ENCODE results near the gene DNAJC27. TPM values are rescaled to one million over a fixed set of nuclear protein-coding genes. Genes with fewer than 3 reads are reported as not detected.

Gene DNAJC27
- total RNA-seq, 1 experiment from 2014 or later: 5.4 TPM

- TF ChIP-seq IRF2 (CRISPR knock-in tag; IDR thresholded peaks at IDR 0.05; ENCODE audit: borderline replicate concordance, low read depth): no peak
Measured at GRCh38 chr2:24972315-24972961, 683 bp upstream of the DNAJC27 start (continued).

DNA sequence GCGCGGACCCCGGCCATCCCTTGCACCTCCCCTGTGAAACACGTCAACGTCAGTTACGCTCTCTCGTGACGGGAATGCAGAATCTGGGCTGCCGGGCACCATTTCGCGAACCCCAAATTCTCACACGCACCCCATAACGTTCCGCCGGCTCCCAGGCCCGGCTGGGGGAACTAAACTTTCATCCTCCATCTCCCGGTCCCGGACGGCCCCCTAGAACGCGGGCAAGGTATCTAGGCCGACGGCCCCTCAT lies 544 bp downstream of the DNAJC27 start:
- peaks cover 8% of the 10 kb centered on the region; the same call in 1 of the 2 replicates for H3K4me1 Mint-ChIP-seq
- POLR2A ChIA-PET: no interaction called here
- TF ChIP-seq E2F4 (CRISPR knock-in tag; IDR thresholded peaks at IDR 0.05; ENCODE audit: borderline replicate concordance, low read depth): no peak
- TF ChIP-seq NFYB (CRISPR knock-in tag; conservative IDR thresholded peaks at IDR 0.05; ENCODE audit: low read depth): no peak
- TF ChIP-seq, protein P1, sequence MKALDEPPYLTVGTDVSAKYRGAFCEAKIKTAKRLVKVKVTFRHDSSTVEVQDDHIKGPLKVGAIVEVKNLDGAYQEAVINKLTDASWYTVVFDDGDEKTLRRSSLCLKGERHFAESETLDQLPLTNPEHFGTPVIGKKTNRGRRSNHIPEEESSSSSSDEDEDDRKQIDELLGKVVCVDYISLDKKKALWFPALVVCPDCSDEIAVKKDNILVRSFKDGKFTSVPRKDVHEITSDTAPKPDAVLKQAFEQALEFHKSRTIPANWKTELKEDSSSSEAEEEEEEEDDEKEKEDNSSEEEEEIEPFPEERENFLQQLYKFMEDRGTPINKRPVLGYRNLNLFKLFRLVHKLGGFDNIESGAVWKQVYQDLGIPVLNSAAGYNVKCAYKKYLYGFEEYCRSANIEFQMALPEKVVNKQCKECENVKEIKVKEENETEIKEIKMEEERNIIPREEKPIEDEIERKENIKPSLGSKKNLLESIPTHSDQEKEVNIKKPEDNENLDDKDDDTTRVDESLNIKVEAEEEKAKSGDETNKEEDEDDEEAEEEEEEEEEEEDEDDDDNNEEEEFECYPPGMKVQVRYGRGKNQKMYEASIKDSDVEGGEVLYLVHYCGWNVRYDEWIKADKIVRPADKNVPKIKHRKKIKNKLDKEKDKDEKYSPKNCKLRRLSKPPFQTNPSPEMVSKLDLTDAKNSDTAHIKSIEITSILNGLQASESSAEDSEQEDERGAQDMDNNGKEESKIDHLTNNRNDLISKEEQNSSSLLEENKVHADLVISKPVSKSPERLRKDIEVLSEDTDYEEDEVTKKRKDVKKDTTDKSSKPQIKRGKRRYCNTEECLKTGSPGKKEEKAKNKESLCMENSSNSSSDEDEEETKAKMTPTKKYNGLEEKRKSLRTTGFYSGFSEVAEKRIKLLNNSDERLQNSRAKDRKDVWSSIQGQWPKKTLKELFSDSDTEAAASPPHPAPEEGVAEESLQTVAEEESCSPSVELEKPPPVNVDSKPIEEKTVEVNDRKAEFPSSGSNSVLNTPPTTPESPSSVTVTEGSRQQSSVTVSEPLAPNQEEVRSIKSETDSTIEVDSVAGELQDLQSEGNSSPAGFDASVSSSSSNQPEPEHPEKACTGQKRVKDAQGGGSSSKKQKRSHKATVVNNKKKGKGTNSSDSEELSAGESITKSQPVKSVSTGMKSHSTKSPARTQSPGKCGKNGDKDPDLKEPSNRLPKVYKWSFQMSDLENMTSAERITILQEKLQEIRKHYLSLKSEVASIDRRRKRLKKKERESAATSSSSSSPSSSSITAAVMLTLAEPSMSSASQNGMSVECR (CRISPR knock-in tag; IDR thresholded peaks at IDR 0.05; ENCODE audit: borderline replicate concordance): peak; percentile 21; the same call in 1 of the 2 replicates
- no peak for TF ChIP-seq ATF1 (CRISPR knock-in tag; IDR thresholded peaks at IDR 0.05)
- TF ChIP-seq, protein P2, sequence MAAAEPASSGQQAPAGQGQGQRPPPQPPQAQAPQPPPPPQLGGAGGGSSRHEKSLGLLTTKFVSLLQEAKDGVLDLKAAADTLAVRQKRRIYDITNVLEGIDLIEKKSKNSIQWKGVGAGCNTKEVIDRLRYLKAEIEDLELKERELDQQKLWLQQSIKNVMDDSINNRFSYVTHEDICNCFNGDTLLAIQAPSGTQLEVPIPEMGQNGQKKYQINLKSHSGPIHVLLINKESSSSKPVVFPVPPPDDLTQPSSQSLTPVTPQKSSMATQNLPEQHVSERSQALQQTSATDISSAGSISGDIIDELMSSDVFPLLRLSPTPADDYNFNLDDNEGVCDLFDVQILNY (CRISPR knock-in tag; IDR thresholded peaks at IDR 0.05): no peak
- no peak for TF ChIP-seq E2F1 (CRISPR knock-in tag; IDR thresholded peaks at IDR 0.05)

GRCh38 chr2:24970483-24971285 lies 1.1 kb downstream of the DNAJC27 start:
- H3K9me3 Mint-ChIP-seq: no peaks in the 10 kb centered on the region
- ChIA-PET POLR2A (no interaction called here), CTCF (interaction anchor here (1.1 kb wide), 1 partner anchor 159 kb away, joined by 3 read pairs; no protein-coding TSS in a partner anchor)
- peak overlapping the region; percentile 99 for H3K27ac Mint-ChIP-seq
- H3K27me3 Mint-ChIP-seq (ENCODE audit: low read depth): no peaks in the 10 kb centered on the region
- H3K36me3 Mint-ChIP-seq: peaks cover 12% of the 10 kb centered on the region
- peak overlapping the region; percentile 97 for H3K4me3 Mint-ChIP-seq
- DNase-seq (ENCODE audit: low spot score) (no peak), ATAC-seq (no peak)
- peaks cover 8% of the 10 kb centered on the region; the same call in 1 of the 2 replicates for H3K4me1 Mint-ChIP-seq
- no peak for TF ChIP-seq FOXJ3 (CRISPR knock-in tag; IDR thresholded peaks at IDR 0.05; ENCODE audit: borderline replicate concordance)
- TF ChIP-seq NR1H2 (CRISPR knock-in tag; IDR thresholded peaks at IDR 0.05): no peak
- no peak for TF ChIP-seq ZNF425 (CRISPR knock-in tag; conservative IDR thresholded peaks at IDR 0.05)
- TF ChIP-seq PRRX2 (CRISPR knock-in tag; IDR thresholded peaks at IDR 0.05): no peak
- TF ChIP-seq NR2C2 (CRISPR knock-in tag; IDR thresholded peaks at IDR 0.05): no peak
- TF ChIP-seq, protein P3, sequence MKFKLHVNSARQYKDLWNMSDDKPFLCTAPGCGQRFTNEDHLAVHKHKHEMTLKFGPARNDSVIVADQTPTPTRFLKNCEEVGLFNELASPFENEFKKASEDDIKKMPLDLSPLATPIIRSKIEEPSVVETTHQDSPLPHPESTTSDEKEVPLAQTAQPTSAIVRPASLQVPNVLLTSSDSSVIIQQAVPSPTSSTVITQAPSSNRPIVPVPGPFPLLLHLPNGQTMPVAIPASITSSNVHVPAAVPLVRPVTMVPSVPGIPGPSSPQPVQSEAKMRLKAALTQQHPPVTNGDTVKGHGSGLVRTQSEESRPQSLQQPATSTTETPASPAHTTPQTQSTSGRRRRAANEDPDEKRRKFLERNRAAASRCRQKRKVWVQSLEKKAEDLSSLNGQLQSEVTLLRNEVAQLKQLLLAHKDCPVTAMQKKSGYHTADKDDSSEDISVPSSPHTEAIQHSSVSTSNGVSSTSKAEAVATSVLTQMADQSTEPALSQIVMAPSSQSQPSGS (CRISPR knock-in tag; IDR thresholded peaks at IDR 0.05; ENCODE audit: borderline replicate concordance, low read depth): no peak
- TF ChIP-seq, protein P4, sequence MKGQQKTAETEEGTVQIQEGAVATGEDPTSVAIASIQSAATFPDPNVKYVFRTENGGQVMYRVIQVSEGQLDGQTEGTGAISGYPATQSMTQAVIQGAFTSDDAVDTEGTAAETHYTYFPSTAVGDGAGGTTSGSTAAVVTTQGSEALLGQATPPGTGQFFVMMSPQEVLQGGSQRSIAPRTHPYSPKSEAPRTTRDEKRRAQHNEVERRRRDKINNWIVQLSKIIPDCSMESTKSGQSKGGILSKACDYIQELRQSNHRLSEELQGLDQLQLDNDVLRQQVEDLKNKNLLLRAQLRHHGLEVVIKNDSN (CRISPR knock-in tag; IDR thresholded peaks at IDR 0.05): no peak; the same call in 1 of the 2 replicates
- TF ChIP-seq GTF2I (CRISPR knock-in tag; conservative IDR thresholded peaks at IDR 0.05): no peak
- TF ChIP-seq TEAD4 (CRISPR knock-in tag; IDR thresholded peaks at IDR 0.05): no peak
- TF ChIP-seq IRF1 (CRISPR knock-in tag; IDR thresholded peaks at IDR 0.05): no peak
- no peak for TF ChIP-seq ZNF263 (CRISPR knock-in tag; IDR thresholded peaks at IDR 0.05; ENCODE audit: low read depth)

More for the DNA sequence above, 544 bp downstream of the DNAJC27 start:
- DNase-seq (ENCODE audit: low spot score): no peak
- H3K27ac Mint-ChIP-seq: peak overlapping the region; percentile 99
- ATAC-seq: no peak
- CTCF ChIA-PET: interaction anchor here (1.1 kb wide), 1 partner anchor 158 kb away, joined by 3 read pairs; no protein-coding TSS in a partner anchor
- H3K36me3 Mint-ChIP-seq: peaks cover 6% of the 10 kb centered on the region; the same call in 1 of the 2 replicates
- peak overlapping the region; percentile 97 for H3K4me3 Mint-ChIP-seq
- no peaks in the 10 kb centered on the region for H3K9me3 Mint-ChIP-seq
- H3K27me3 Mint-ChIP-seq (ENCODE audit: low read depth): no peaks in the 10 kb centered on the region

All from WTC11 (cell line).